ENCODE data around the gene GPC6.

GPC6 gene

GRCh38 chr13:93249364-93250306 lies 23.0 kb downstream of the GPC6 start:
- H3K36me3 ChIP-seq (replicated peaks; ENCODE audit: low read depth, low read length): no peaks in the 10 kb centered on the region
- H3K27me3 ChIP-seq (ENCODE audit: low read depth, low read length): no peaks in the 10 kb centered on the region
- H3K4me2 ChIP-seq (ENCODE audit: low read length): no peak overlapping the region
- H3K9me3 ChIP-seq (ENCODE audit: insufficient read depth, low read length): no peaks in the 10 kb centered on the region
- H3K4me1 ChIP-seq (ENCODE audit: low read length): peaks cover 7% of the 10 kb centered on the region
- no peak overlapping the region for H3K4me3 ChIP-seq (ENCODE audit: low read length)
- H2AFZ ChIP-seq (ENCODE audit: low read depth, low read length): no peak overlapping the region
- no peaks in the 10 kb centered on the region for H4K20me1 ChIP-seq (ENCODE audit: insufficient read depth, low read length)
- no peak overlapping the region for H3K9ac ChIP-seq (ENCODE audit: low read length)
- no peak for TF ChIP-seq CTCF (IDR thresholded peaks at IDR 0.05; ENCODE audit: low read depth, low read length)
- TF ChIP-seq EZH2phosphoT487 (IDR thresholded peaks at IDR 0.05; ENCODE audit: low read depth): no peak
- H3K79me2 ChIP-seq (ENCODE audit: low read length): no peaks in the 10 kb centered on the region
- no peak overlapping the region for H3K27ac ChIP-seq (ENCODE audit: low read length)

GRCh38 chr13:93254775-93255174 lies 28.2 kb downstream of the GPC6 start:
- Histone ChIP-seq H4K20me1 (ENCODE audit: insufficient read depth, low read length) (no peaks in the 10 kb centered on the region), H3K4me1 (ENCODE audit: low read length) (peaks cover 7% of the 10 kb centered on the region), H3K79me2 (ENCODE audit: low read length) (no peaks in the 10 kb centered on the region)

GRCh38 chr13:93256998-93257397 lies 30.4 kb downstream of the GPC6 start:
- TF ChIP-seq EZH2phosphoT487 (IDR thresholded peaks at IDR 0.05; ENCODE audit: low read depth) (no peak), CTCF (IDR thresholded peaks at IDR 0.05; ENCODE audit: low read depth, low read length) (no peak)
- Histone ChIP-seq H3K9me3 (ENCODE audit: insufficient read depth, low read length) (no peaks in the 10 kb centered on the region), H3K9ac (ENCODE audit: low read length) (no peak overlapping the region), H3K27ac (ENCODE audit: low read length) (no peak overlapping the region), H3K27me3 (ENCODE audit: low read depth, low read length) (no peaks in the 10 kb centered on the region), H3K4me3 (ENCODE audit: low read length) (no peak overlapping the region), H4K20me1 (ENCODE audit: insufficient read depth, low read length) (no peaks in the 10 kb centered on the region), H2AFZ (ENCODE audit: low read depth, low read length) (no peak overlapping the region), H3K36me3 (replicated peaks; ENCODE audit: low read depth, low read length) (no peaks in the 10 kb centered on the region), H3K79me2 (ENCODE audit: low read length) (no peaks in the 10 kb centered on the region), H3K4me1 (ENCODE audit: low read length) (peaks cover 4% of the 10 kb centered on the region), H3K4me2 (ENCODE audit: low read length) (no peak overlapping the region)

More at GRCh38 chr13:93254775-93255174, 28.2 kb downstream of the GPC6 start:
- no peaks in the 10 kb centered on the region for H3K9me3 ChIP-seq (ENCODE audit: insufficient read depth, low read length)
- no peak overlapping the region for H2AFZ ChIP-seq (ENCODE audit: low read depth, low read length)
- H3K9ac ChIP-seq (ENCODE audit: low read length): no peak overlapping the region
- no peak overlapping the region for H3K4me3 ChIP-seq (ENCODE audit: low read length)
- H3K4me2 ChIP-seq (ENCODE audit: low read length): no peak overlapping the region
- H3K27ac ChIP-seq (ENCODE audit: low read length): no peak overlapping the region
- H3K36me3 ChIP-seq (replicated peaks; ENCODE audit: low read depth, low read length): no peaks in the 10 kb centered on the region
- TF ChIP-seq CTCF (IDR thresholded peaks at IDR 0.05; ENCODE audit: low read depth, low read length) (no peak), EZH2phosphoT487 (IDR thresholded peaks at IDR 0.05; ENCODE audit: low read depth) (no peak)
- H3K27me3 ChIP-seq (ENCODE audit: low read depth, low read length): no peaks in the 10 kb centered on the region

GRCh38 chr13:93259527-93260080 lies 33.0 kb downstream of the GPC6 start:
- TF ChIP-seq CTCF (IDR thresholded peaks at IDR 0.05; ENCODE audit: low read depth, low read length) (no peak), EZH2phosphoT487 (IDR thresholded peaks at IDR 0.05; ENCODE audit: low read depth) (no peak)
- no peak overlapping the region for H3K4me2 ChIP-seq (ENCODE audit: low read length)

More at GRCh38 chr13:93259527-93260080, 33.0 kb downstream of the GPC6 start:
- Histone ChIP-seq H2AFZ (ENCODE audit: low read depth, low read length) (no peak overlapping the region), H3K4me1 (ENCODE audit: low read length) (no peaks in the 10 kb centered on the region), H3K27me3 (ENCODE audit: low read depth, low read length) (no peaks in the 10 kb centered on the region), H3K9ac (ENCODE audit: low read length) (no peak overlapping the region), H3K79me2 (ENCODE audit: low read length) (no peaks in the 10 kb centered on the region), H3K9me3 (ENCODE audit: insufficient read depth, low read length) (no peaks in the 10 kb centered on the region), H3K36me3 (replicated peaks; ENCODE audit: low read depth, low read length) (no peaks in the 10 kb centered on the region), H4K20me1 (ENCODE audit: insufficient read depth, low read length) (no peaks in the 10 kb centered on the region), H3K27ac (ENCODE audit: low read length) (no peak overlapping the region), H3K4me3 (ENCODE audit: low read length) (no peak overlapping the region)
